Ramos (cell line): ENCODE data around the gene PRDM5.

Experiments used
- in situ Hi-C: fragments of 300-500 bp; cut with MboI; formaldehyde crosslinking; loops from one replicate; pipeline ENCODE4 v1.14.3; 2022; ENCODE audit warnings: low sequenced_read_pairs; ENCODE audit not compliant: unreplicated experiment

The PRDM5 gene

DNA sequence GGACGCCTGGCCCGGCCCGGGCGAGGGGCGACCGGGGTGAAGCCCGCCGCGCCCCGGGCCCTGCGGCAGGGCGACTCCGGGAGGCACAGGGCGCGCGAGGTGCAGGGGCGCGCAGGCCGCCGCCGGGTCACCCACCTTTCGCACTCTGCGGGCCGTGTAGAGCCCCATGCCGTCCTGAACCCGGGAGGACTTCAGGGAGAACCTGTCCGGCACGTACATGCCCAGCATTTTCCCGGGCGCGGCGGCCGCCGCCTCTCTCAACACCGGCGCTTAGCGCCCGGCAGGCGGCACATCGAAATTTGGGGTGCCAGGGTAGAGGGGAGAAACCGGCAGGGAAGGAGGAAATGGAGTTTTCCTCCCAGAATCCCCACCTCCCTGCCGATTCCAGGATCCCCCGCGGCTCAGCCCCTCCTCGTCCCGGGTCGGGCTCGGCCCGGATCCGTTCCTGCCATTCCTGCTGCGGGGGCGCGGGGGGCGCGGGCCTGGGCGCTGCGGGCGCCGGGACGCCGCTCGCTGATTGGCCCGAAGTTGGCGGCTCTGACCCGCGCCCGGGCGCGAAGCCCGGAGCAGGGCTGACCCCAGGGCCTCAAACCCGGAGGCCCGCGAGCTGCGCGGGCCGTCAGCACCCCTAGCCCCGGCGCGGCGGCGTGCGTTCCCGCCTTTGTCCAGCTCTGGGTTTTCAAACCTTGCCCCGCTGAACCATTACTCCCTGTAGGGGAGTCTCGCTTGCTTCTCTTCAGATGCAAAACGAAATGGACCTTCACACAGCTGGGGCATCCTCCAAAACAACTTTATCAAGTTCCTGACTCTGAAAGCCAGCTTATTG, at the start of gene PRDM5:
Gene PRDM5, minus strand, starts transcription at position 346 of the 826 bp plus-strand sequence. Its CDS starts 118 bp downstream, at position 228.
- in situ Hi-C loops, result no loop called here

GRCh38 chr4:120971884-120972283, 49.4 kb upstream of the PRDM5 start:
- in situ Hi-C loops, result no loop called here

DNA sequence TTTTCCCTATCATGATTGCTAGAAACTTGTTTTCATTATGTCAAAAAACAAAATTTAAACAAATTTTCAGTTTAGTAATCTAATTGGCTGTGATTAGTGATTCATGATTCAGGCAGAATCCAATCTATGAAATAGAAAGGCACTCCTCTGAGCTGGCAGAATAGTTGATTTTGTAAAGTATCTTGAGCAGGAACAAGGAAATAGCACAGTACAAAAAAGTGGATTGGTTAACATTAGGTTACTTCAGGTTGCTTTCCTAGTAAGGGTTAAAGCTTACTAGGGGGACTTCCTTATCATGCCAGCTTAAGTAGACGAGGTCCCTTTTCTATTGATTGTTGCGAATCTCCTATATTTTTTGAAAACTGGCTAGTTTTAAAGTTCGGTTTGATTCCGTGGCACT, 43.4 kb upstream of the PRDM5 start:
- in situ Hi-C loops, result no loop called here

DNA sequence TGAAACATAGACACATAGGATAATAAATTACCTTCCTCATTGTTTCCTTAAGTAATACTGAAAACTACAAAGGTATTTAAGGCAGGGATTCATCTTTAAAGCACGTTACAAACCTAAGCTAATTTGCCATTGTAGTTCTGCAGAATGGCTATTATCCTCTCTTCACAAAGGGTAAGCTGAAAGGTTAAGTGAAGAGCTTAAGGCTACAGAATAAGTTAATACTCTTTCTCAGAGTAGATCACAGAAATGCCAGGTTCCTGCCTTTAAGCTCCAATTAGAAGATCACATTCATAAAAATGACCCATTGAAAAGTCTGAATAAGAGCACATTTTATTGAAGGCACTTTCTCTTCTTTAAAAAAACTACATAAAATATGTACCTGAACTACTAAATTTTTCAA, 42.1 kb upstream of the PRDM5 start:
- in situ Hi-C loops, result no loop called here

DNA sequence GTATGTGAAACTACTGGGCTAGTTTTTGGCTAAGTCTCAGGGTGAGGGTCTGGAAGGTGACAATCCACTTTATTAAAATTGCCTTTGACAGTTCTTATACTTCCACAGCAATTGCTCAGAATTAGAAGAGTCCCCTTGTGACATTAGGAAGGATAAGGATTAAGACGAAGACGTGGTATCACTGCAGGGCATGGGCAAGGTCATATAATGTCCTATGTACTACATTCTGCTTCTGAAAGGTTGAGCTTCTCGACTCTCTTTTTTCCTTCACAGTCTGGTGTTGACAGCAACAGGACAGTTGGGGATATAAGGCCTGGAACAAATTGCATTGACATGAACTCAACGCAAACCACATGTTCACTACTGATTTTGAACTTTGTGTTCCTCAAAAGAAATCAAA, 40.9 kb upstream of the PRDM5 start:
- in situ Hi-C loops, result no loop called here

DNA sequence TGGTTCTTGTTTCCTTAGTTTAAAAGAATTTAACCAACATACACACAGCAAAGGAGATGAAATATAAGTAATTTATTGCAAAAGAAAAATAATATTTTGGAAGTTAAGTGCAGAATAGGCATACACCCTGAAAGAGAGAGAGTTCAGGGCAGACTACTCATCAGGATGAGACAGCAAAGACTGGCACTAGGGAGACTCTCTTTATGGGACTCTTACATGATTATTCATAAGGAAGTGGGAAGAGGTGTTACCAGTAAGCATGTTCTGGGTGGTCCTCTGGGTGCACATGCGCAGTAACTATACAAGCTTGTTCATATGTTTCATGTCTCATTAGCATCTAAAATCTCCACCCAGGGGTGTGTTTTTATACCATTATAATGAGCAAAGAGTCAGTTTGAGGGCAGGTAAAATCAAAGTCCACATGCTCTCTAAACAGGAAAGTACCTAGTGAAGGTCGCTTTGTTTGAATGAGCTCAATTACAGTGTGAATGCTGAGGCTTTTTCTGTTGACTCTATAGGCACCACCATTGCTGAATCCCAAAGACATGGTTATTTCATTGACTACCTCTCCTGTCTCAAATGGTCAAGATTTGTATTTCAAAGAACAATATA, 38.2 kb upstream of the PRDM5 start:
- in situ Hi-C loops, result no loop called here

- in situ Hi-C loops, result no loop called here
Measured at GRCh38 chr4:120948382-120948781, 25.9 kb upstream of the PRDM5 start.

GRCh38 chr4:120942776-120943175, 20.2 kb upstream of the PRDM5 start:
- in situ Hi-C loops, result no loop called here

DNA sequence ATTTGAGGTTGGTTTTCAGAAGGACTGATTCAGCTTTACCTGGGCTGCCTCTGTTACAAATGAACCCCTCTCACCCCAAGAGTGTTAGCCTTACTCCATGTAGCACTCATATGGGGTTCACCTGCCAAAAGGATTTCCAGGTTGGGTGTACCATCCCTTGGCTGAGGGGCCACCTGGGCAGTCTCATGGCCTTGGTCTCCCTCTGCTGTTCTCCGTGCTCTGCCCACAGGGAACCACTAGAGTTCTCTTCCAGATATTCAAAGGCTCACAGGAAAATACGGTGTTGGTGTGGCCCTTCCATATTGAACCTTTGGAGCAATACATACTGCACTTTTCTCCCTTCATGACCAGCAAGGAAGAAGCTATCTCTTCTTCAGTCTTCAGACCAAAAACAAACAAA, 18.0 kb upstream of the PRDM5 start:
- in situ Hi-C loops, result no loop called here

GRCh38 chr4:120939693-120940092, 17.2 kb upstream of the PRDM5 start:
- in situ Hi-C loops, result no loop called here

DNA sequence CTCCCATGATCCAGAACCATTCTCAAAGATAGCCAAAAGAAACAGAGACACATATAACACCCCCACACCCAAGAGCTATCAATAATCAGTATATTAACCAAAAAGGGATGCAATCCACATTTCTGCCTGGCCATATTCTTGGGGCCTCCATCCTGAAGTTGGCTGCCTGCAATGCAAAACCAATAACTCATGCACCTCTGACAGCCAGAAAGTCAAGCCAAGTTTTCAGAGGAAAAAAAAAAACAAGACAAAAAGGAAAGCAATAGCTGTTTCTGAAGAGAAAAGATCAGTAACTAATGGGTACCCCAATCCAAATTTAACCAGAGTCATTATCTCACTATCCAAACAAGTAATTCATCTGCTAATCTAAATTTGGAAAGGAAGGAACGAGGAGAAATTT, 7.3 kb upstream of the PRDM5 start:
- in situ Hi-C loops, result no loop called here

DNA sequence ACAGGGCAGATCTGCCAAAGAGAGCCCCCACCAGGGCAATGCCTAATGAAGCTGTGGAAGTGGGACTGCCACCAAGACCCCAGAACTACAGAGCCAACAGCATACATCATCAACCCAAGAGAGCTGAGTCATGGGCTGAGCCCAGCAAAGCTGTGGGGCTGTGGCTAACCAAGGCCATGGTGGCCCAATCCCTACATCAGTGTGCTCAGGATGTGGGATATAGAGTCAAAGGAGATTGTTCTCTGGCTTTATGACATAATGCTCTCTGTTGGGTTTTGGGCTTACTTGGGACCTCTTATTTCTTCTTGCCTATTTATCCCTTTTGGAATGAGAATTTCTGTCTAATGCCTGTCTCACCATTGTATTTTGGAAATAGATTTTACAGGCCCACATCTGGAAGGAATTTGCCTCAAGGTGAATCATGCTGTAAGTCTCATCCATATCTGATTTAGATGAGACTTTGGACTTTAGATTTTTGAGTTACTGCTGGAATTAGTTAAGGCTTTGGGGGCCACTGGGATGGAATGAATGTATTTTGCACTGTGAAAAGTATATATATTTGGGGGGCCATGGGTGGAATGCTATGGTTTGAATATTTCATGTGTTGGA, 5.4 kb upstream of the PRDM5 start:
- in situ Hi-C loops, result no loop called here

- in situ Hi-C loops, result no loop called here
Measured at GRCh38 chr4:120926358-120927025, 4.0 kb upstream of the PRDM5 start.

GRCh38 chr4:120924931-120925330, 2.4 kb upstream of the PRDM5 start:
- in situ Hi-C loops, result no loop called here

GRCh38 chr4:120923207-120923522, 639 bp upstream of the PRDM5 start:
- in situ Hi-C loops, result no loop called here

DNA sequence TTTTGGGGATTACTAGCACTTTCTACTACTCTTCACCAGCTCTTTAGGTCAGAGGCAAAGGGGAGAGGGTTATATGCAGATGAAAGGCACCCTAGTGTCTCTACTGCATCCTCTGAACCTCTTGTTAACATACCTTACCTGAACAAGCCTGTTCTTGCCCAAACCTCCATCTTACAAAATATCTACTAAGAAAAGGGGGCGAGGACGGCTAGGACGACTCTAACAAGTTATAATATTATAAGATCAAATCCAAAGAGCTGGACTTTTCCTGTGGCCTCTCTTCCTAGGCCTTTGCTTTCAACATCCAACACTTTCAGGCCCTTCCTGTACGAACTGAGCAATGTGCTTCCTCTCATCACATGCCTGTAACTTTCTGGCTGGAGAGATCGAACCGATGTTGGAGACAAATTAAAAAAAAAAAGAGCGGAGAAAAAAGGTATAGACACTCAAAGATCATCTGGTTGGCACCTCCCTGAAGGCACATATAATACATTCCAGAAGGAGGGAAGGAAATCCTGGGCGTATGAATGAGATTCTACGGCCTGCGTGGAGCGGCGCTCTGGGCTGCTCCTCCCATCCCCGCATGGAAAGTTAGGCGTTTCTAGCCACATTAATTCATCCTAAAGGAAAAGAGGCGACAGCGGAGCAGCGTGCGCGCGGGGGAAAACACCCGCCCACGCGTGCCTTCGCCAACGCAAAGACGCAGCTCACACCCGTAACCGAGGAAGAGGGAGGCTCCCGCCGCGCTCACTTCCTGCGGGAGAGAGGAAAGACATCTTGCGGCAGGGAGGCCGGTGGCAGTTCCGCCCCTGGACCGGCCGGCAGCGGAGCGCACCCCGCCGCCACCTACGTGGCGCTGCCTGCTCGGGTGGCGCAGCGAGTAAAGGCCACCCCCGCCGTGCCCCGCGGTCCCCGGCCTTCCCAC, 808 bp downstream of the PRDM5 start:
- in situ Hi-C loops, result no loop called here

- in situ Hi-C loops, result no loop called here
Measured at GRCh38 chr4:120920666-120921065, 1.9 kb downstream of the PRDM5 start.

- in situ Hi-C loops, result no loop called here
Measured at GRCh38 chr4:120919358-120919757, 3.2 kb downstream of the PRDM5 start.

- in situ Hi-C loops, result no loop called here
Measured at GRCh38 chr4:120918788-120919187, 3.7 kb downstream of the PRDM5 start.

GRCh38 chr4:120918092-120918491, 4.4 kb downstream of the PRDM5 start:
- in situ Hi-C loops, result no loop called here
